Measurements from ENCODE around the gene NPDC1. TPM values are rescaled to one million over a fixed set of nuclear protein-coding genes. Genes with fewer than 3 reads are reported as not detected.

NPDC1 gene
- polyA plus RNA-seq, 3 donors, result 0.51 to 2.7 TPM; not detected in 1

DNA sequence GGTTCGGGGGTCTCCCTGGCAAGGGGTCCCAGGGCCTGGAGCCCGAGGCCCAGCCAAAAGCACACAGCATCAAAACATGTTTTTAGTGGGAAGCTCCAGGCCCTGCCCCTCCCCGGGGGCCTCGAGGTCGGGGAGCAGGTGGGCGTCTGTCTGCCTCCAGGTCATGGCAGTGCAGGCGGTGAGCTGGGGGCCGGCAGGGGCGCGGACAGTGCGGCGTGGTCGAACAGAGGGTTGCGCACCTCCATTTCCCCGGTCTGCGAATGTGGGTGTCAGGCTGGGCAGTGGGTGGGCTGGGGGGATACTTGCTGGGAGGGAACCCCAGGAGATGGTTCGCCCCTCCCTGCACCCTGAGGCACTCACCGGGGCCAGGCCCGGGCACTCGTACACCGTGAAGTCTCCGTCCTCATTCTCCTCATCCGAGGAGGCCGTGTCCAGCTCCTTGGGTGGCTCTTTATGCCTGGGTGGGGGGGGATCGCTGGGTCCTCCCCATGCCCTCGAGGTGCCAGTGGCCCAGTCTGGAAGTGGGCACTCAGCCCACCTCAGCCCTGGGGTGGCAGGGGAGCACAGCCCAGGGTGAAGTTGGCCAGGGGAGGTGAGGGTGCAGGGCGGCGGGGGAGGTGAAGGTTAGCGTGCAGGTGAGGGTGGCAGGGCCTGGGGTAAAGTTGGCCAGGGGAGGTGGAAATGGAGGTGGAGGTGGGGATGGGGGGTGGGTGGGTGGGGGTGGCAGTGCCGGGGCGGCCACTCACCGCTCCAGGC is 6.2 kb downstream of the NPDC1 start:
- Mint-ChIP-seq H3K4me3 (no peak overlapping the region), H3K4me1 (peaks cover 13% of the 10 kb centered on the region), H3K9me3 (peaks cover 0 to 1% (median under 1%) of the 10 kb centered on the region in 7 donors), H3K36me3 (peaks cover 5 to 27% of the 10 kb centered on the region in 2 donors), H3K27me3 (ENCODE audit: low read depth in 3 of 3) (peaks cover 17 to 24% (median 18%) of the 10 kb centered on the region in 3 donors), H3K27ac (no peak overlapping the region)
- H3K4me2 ChIP-seq (replicated peaks; ENCODE audit: extremely low read depth, low read length, poor library complexity, severe bottlenecking), result no peak overlapping the region
- no peak for DNase-seq
- H3K36me3 ChIP-seq (replicated peaks in 1 of 2; ENCODE audit: control insufficient read depth in 1 of 2, insufficient read depth in 2 of 2, low read length in 2 of 2), result peaks cover 15 to 22% of the 10 kb centered on the region in 2 donors
- TF ChIP-seq, protein P1, sequence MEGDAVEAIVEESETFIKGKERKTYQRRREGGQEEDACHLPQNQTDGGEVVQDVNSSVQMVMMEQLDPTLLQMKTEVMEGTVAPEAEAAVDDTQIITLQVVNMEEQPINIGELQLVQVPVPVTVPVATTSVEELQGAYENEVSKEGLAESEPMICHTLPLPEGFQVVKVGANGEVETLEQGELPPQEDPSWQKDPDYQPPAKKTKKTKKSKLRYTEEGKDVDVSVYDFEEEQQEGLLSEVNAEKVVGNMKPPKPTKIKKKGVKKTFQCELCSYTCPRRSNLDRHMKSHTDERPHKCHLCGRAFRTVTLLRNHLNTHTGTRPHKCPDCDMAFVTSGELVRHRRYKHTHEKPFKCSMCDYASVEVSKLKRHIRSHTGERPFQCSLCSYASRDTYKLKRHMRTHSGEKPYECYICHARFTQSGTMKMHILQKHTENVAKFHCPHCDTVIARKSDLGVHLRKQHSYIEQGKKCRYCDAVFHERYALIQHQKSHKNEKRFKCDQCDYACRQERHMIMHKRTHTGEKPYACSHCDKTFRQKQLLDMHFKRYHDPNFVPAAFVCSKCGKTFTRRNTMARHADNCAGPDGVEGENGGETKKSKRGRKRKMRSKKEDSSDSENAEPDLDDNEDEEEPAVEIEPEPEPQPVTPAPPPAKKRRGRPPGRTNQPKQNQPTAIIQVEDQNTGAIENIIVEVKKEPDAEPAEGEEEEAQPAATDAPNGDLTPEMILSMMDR (IDR thresholded peaks at IDR 0.05), result no peak
- peaks cover 18 to 25% of the 10 kb centered on the region in 2 donors for H3K4me1 ChIP-seq (ENCODE audit: control insufficient read depth in 1 of 2, insufficient read depth in 2 of 2, low read length in 2 of 2)
- no peak overlapping the region for H3K9ac ChIP-seq (ENCODE audit: insufficient read depth, low read length, poor library complexity, severe bottlenecking)
- peaks cover 15% of the 10 kb centered on the region for H3K79me2 ChIP-seq (ENCODE audit: insufficient read depth, low read length)
- H3K27ac ChIP-seq (ENCODE audit: low read depth in 1 of 2, low read length in 2 of 2), result no peak overlapping the region
- peaks cover 6 to 18% of the 10 kb centered on the region in 2 donors for H3K27me3 ChIP-seq (ENCODE audit: control insufficient read depth in 2 of 2, insufficient read depth in 2 of 2, low read length in 2 of 2)
- H2AFZ ChIP-seq (ENCODE audit: insufficient read depth, low read depth, low read length, poor library complexity, severe bottlenecking), result no peak overlapping the region
- intact Hi-C loops (cut with micrococcal nuclease), result loop anchor here in 1 of 2 donors (10.0 kb wide), 1 partner anchor 95 kb away; the partner anchor contains the start of genes C8G and FBXW5
- no peak overlapping the region for H3K4me3 ChIP-seq (replicated peaks in 1 of 3; ENCODE audit: low read depth in 2 of 3, low read length in 3 of 3)
- peaks cover 0 to 1% of the 10 kb centered on the region in 2 donors for H3K9me3 ChIP-seq (replicated peaks in 1 of 2; ENCODE audit: control insufficient read depth in 1 of 2, insufficient read depth in 1 of 2, low read length in 2 of 2)
- 89% methylated on average over 21 of the region's 32 CpGs for WGBS (ENCODE audit: insufficient coverage)
- peaks cover 50% of the 10 kb centered on the region for H4K20me1 ChIP-seq (ENCODE audit: insufficient read depth, low read length)

DNA sequence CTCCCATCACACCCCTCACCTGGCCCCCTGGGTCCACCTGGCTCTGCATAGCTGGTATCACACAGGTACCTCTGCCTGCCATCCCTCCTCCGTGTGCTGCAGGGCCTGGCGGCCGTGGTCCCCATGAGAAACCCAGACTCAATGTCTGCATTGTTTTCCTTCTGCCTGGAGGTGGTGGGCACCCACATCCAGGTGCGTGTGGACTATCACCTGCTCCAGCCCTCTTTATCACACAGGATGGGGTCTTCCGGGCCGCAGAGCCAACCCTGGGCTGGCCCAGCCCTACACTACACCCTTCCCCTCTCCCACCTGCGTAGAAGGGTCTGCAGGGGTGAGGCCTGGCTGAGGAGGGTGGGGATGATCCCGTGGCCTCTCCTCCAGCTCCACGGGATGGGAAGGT is 7.1 kb downstream of the NPDC1 start:
- peaks cover 15% of the 10 kb centered on the region for H3K4me1 Mint-ChIP-seq
- Histone ChIP-seq H3K27me3 (ENCODE audit: control insufficient read depth in 2 of 2, insufficient read depth in 2 of 2, low read length in 2 of 2) (peaks cover 2 to 9% of the 10 kb centered on the region in 2 donors), H4K20me1 (ENCODE audit: insufficient read depth, low read length) (peaks cover 50% of the 10 kb centered on the region), H3K4me1 (ENCODE audit: control insufficient read depth in 1 of 2, insufficient read depth in 2 of 2, low read length in 2 of 2) (peaks cover 18 to 22% of the 10 kb centered on the region in 2 donors), H3K9me3 (replicated peaks in 1 of 2; ENCODE audit: control insufficient read depth in 1 of 2, insufficient read depth in 1 of 2, low read length in 2 of 2) (no peaks in the 10 kb centered on the region), H3K4me3 (replicated peaks in 1 of 3; ENCODE audit: low read depth in 2 of 3, low read length in 3 of 3) (no peak overlapping the region), H3K9ac (ENCODE audit: insufficient read depth, low read length, poor library complexity, severe bottlenecking) (no peak overlapping the region), H3K79me2 (ENCODE audit: insufficient read depth, low read length) (peaks cover 20% of the 10 kb centered on the region), H3K27ac (ENCODE audit: low read depth in 1 of 2, low read length in 2 of 2) (no peak overlapping the region), H3K4me2 (replicated peaks; ENCODE audit: extremely low read depth, low read length, poor library complexity, severe bottlenecking) (no peak overlapping the region), H2AFZ (ENCODE audit: insufficient read depth, low read depth, low read length, poor library complexity, severe bottlenecking) (no peak overlapping the region), H3K36me3 (replicated peaks in 1 of 2; ENCODE audit: control insufficient read depth in 1 of 2, insufficient read depth in 2 of 2, low read length in 2 of 2) (peaks cover 15 to 22% of the 10 kb centered on the region in 2 donors)
- WGBS (ENCODE audit: insufficient coverage), result 94% methylated on average over 3 of the region's 9 CpGs
- H3K27ac Mint-ChIP-seq, result no peak overlapping the region
- peaks cover 5 to 26% of the 10 kb centered on the region in 2 donors for H3K36me3 Mint-ChIP-seq
- no peak overlapping the region for H3K4me3 Mint-ChIP-seq
- TF ChIP-seq, protein P1 (IDR thresholded peaks at IDR 0.05), result no peak
- no peaks in the 10 kb centered on the region for H3K9me3 Mint-ChIP-seq
- DNase-seq, result no peak
- intact Hi-C loops (cut with micrococcal nuclease), result loop anchor here in 1 of 2 donors (10.0 kb wide), 1 partner anchor 94 kb away; the partner anchor contains the start of genes C8G and FBXW5
- peaks cover 8 to 15% (median 10%) of the 10 kb centered on the region in 3 donors for H3K27me3 Mint-ChIP-seq (ENCODE audit: low read depth in 3 of 3)

Data from CD14-positive monocyte (primary cell).